ENCODE results near the gene LAT. TPM values are rescaled to one million over a fixed set of nuclear protein-coding genes. Genes with fewer than 3 reads are reported as not detected.
A peak's percentile ranks its signal among the peaks of the same experiment; 100 is the strongest.
"Not testable (repeated sequence)": the region's sequence is repeated elsewhere in the genome, so short reads cannot be mapped to it uniquely, and the experiment has no call there.

The LAT gene
- total RNA-seq, 4 donors from 2014 or later: 5.6 to 39.6 (median 8.4) TPM

DNA sequence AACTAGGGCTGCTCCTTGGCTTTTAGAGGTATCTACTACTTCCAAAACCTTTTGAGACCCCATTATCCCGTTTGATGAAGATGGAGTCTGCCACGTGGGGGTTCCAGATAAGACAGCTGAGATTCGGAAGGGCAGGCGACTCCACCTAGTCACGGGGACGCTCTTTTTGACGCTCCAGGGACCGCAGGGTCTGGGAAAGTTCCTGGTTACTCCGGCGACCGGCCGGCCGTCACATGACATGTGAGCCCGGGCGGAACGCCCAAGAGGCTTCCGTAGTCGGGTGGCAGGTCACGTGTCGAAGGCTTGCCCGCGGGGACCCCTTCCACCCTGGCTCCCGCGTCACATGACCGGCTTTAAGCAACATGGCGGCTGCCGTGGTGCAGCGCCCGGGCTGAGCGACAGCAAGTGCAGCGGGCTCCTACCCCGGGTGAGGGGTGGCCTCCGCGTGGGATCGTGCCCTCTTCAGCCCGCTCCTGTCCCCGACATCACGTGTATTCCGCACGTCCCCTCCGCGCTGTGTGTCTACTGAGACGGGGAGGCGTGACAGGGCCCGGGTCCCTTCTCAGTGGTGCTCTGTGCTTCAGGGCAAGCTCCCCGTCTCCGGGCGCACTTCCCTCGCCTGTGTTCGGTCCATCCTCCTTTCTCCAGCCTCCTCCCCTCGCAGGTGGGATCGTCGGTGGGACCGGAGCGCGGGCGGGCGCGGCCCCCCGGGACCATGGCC, 10.3 kb upstream of the LAT start, which contains the start of gene SPNS1:
Gene SPNS1 (plus strand): TSS at position 342 of the 721 bp plus-strand sequence. CDS start 374 bp downstream, at position 716.
- 0 to 1% methylated on average over 1 to 38 of the region's 60 CpGs for WGBS, 2 donors (ENCODE audit: low coverage in 1 of 2)
- no peaks in the 10 kb centered on the region for H3K9me3 ChIP-seq
- H3K4me3 ChIP-seq: peak within 1 kb of the TSS; percentile 62 to 89 (median 79)
- intact Hi-C loops (cut with DNase I; ENCODE audit: low total_unique reads) (no loop called here), in situ Hi-C loops (cut with MboI; ENCODE audit: low pct_ligation_motif_present in 1 of 4, low pct_unique_long_range_greater_than_20kb in 1 of 4, low sequenced_read_pairs in 3 of 4) (no loop called here)
- no peaks in the 10 kb centered on the region for H3K27me3 ChIP-seq
- no peaks in the 10 kb centered on the region for H3K36me3 ChIP-seq
- DNase-seq: peak; percentile 98
- H3K27ac ChIP-seq: peak within 1 kb of the TSS; percentile 69 to 89 (median 85)
- TF ChIP-seq EP300 (IDR thresholded peaks at IDR 0.05; ENCODE audit: low read depth) (no peak), POLR2A (IDR thresholded peaks at IDR 0.05) (peak; percentile 55), POLR2AphosphoS5 (IDR thresholded peaks at IDR 0.05) (peak; percentile 82 to 88 (median 87))
- TF ChIP-seq, protein P1, sequence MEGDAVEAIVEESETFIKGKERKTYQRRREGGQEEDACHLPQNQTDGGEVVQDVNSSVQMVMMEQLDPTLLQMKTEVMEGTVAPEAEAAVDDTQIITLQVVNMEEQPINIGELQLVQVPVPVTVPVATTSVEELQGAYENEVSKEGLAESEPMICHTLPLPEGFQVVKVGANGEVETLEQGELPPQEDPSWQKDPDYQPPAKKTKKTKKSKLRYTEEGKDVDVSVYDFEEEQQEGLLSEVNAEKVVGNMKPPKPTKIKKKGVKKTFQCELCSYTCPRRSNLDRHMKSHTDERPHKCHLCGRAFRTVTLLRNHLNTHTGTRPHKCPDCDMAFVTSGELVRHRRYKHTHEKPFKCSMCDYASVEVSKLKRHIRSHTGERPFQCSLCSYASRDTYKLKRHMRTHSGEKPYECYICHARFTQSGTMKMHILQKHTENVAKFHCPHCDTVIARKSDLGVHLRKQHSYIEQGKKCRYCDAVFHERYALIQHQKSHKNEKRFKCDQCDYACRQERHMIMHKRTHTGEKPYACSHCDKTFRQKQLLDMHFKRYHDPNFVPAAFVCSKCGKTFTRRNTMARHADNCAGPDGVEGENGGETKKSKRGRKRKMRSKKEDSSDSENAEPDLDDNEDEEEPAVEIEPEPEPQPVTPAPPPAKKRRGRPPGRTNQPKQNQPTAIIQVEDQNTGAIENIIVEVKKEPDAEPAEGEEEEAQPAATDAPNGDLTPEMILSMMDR (IDR thresholded peaks at IDR 0.05): no peak
- H3K4me1 ChIP-seq: peaks cover 6 to 20% (median 15%) of the 10 kb centered on the region in 4 donors

DNA sequence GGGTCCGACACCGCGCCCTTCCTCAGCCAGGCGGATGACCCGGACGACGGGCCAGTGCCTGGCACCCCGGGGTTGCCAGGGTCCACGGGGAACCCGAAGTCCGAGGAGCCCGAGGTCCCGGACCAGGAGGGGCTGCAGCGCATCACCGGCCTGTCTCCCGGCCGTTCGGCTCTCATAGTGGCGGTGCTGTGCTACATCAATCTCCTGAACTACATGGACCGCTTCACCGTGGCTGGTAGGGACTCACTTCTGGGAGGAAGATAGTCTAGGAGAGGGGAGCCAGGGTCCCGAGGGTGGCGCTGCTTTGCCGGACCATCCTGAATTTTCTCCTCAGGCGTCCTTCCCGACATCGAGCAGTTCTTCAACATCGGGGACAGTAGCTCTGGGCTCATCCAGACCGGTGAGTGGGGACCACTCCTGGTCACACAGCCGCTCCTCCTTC, 9.7 kb upstream of the LAT start:
- 10 to 15% methylated on average over 4 to 30 of the region's 30 CpGs for WGBS, 2 donors (ENCODE audit: low coverage in 1 of 2)

DNA sequence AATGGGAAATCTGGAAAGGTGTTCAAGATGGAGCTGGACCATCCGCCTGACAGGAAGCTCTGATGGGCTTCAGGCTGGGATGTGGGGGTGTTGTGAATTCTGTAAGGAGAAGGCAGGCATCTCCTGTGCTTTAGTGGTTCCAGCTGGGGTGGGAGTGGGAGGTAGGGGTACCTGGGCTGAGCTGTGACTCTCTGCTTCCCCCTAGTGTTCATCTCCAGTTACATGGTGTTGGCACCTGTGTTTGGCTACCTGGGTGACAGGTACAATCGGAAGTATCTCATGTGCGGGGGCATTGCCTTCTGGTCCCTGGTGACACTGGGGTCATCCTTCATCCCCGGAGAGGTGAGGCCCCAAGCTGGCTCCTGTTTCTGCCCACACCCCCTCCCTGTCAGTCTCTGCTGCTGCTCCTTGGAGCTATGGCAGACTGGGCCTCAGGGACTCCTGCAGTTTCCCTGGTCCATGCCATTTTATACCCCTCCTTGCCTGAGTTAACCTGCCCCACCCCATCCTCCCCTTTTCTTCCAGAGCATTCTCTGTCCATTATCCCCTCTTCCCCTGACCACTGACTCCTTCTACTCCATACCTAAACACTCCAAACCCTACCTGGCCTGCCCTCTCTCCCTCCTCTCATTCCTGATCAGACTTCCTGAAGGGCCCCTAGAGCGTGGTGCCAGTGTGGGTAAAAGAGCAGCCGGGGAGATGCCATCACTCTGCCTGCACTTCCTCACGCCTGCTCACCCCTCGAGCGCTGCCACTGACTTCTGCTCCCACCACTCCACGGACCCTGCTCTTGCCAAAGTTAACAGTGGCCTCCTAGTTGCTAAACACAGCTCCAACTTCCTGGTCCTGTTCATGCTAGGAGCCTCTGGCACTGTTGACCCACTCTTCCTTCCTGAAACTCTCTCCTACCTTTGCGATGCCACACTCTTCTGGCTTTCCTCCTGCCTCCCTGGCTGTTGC, 6.9 kb upstream of the LAT start:
- Histone ChIP-seq H3K27ac (no peak overlapping the region), H3K27me3 (no peaks in the 10 kb centered on the region), H3K9me3 (no peaks in the 10 kb centered on the region), H3K4me3 (no peak overlapping the region), H3K4me1 (peaks cover 6 to 20% (median 15%) of the 10 kb centered on the region in 4 donors), H3K36me3 (peaks cover 0 to 6% (median under 1%) of the 10 kb centered on the region in 4 donors)
- in situ Hi-C loops (cut with MboI; ENCODE audit: low pct_ligation_motif_present in 1 of 4, low pct_unique_long_range_greater_than_20kb in 1 of 4, low sequenced_read_pairs in 3 of 4): no loop called here
- DNase-seq: no peak
- intact Hi-C loops (cut with DNase I; ENCODE audit: low total_unique reads): no loop called here
- TF ChIP-seq, protein P1 (IDR thresholded peaks at IDR 0.05): peak in 4 of 5 experiments; percentile 39 to 55 (median 49)
- TF ChIP-seq POLR2A (IDR thresholded peaks at IDR 0.05): no peak
- WGBS, 2 donors (ENCODE audit: low coverage in 1 of 2): 74 to 100% methylated on average over 5 to 11 of the region's 11 CpGs

More for the DNA sequence above, 9.7 kb upstream of the LAT start:
- H3K36me3 ChIP-seq: no peaks in the 10 kb centered on the region
- DNase-seq: no peak
- no peaks in the 10 kb centered on the region for H3K9me3 ChIP-seq
- H3K27ac ChIP-seq: peak overlapping the region; percentile 69 to 89 (median 85)
- in situ Hi-C loops (cut with MboI; ENCODE audit: low pct_ligation_motif_present in 1 of 4, low pct_unique_long_range_greater_than_20kb in 1 of 4, low sequenced_read_pairs in 3 of 4): no loop called here
- peaks cover 6 to 20% (median 15%) of the 10 kb centered on the region in 4 donors for H3K4me1 ChIP-seq
- intact Hi-C loops (cut with DNase I; ENCODE audit: low total_unique reads): no loop called here
- TF ChIP-seq POLR2AphosphoS5 (IDR thresholded peaks at IDR 0.05): no peak
- no peak for TF ChIP-seq POLR2A (IDR thresholded peaks at IDR 0.05)
- TF ChIP-seq, protein P1 (IDR thresholded peaks at IDR 0.05): no peak
- TF ChIP-seq EP300 (IDR thresholded peaks at IDR 0.05; ENCODE audit: low read depth): no peak
- H3K27me3 ChIP-seq: no peaks in the 10 kb centered on the region
- H3K4me3 ChIP-seq: peak overlapping the region; percentile 62 to 89 (median 79)

DNA sequence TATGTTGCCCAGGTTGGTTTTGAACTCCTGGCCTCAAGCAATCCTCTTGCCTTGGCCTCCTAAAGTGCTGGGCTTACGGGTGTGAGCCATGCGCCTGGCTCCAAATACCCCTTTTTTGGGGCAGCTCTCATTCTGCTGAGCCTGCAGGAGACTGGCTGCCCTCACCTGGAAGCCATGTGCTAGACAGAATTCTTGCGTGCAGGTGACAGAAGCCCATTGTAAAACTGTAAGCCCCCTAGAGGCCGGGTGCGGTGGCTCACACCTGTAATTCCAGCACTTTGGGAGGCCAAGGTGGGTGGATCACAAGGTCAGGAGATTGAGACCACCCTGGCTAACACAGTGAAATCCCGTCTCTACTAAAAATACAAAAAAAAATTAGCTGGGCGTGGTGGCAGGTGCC, 4.5 kb upstream of the LAT start:
- H3K9me3 ChIP-seq; intact Hi-C loops (cut with DNase I; ENCODE audit: low total_unique reads); H3K4me3 ChIP-seq; DNase-seq; in situ Hi-C loops (cut with MboI; ENCODE audit: low pct_ligation_motif_present in 1 of 4, low pct_unique_long_range_greater_than_20kb in 1 of 4, low sequenced_read_pairs in 3 of 4); H3K27me3 ChIP-seq; H3K27ac ChIP-seq: not testable (repeated sequence)
- peaks cover 5 to 14% (median 9%) of the 10 kb centered on the region in 4 donors for H3K4me1 ChIP-seq
- WGBS, 2 donors (ENCODE audit: low coverage in 1 of 2): 80 to 84% methylated on average over 4 to 7 of the region's 7 CpGs
- H3K36me3 ChIP-seq: peaks cover 0 to 16% (median 6%) of the 10 kb centered on the region in 4 donors
